Stomach (tissue), 9 donors: ENCODE measurements around the gene PRKCE. TPM values are rescaled to one million over a fixed set of nuclear protein-coding genes. Genes with fewer than 3 reads are reported as not detected.

Experiments used
- DNase-seq, 2 donors: peaks; one replicate each; pipeline versions ENCODE4 v3.0.0 to v3.0.0-alpha.2; 2013 to 2019
- H3K27ac ChIP-seq, 5 donors: fragments of 200-600 bp in 4 of 5; sonication (generic) in 4 of 5; one replicate each; pipeline ENCODE4 v1.5.1; 2013 to 2019; ENCODE audit warnings: mild to moderate bottlenecking in 1 of 5, moderate library complexity in 1 of 5
- H3K27me3 ChIP-seq, 3 donors: fragments of 200-600 bp; sonication (generic); one replicate each; pipeline ENCODE4 v1.5.1; 2017 to 2019; ENCODE audit warnings: mixed run types in 1 of 3
- H3K36me3 ChIP-seq, 4 donors: fragments of 200-600 bp; sonication (generic); 1 replicate in 3 of 4; 2 replicates in 1 of 4; pipeline ENCODE4 v1.5.1; 2016 to 2019
- H3K4me1 ChIP-seq, 4 donors: fragments of 200-600 bp; sonication (generic); one replicate each; pipeline ENCODE4 v1.5.1; 2016 to 2019
- H3K4me3 ChIP-seq, 4 donors: fragments of 200-600 bp; sonication (generic) in 3 of 4; one replicate each; pipeline ENCODE4 v1.5.1; 2016 to 2019; ENCODE audit warnings: mild to moderate bottlenecking in 1 of 4
- H3K9me3 ChIP-seq, 4 donors: fragments of 200-600 bp; sonication (generic); one replicate each; pipeline ENCODE4 v1.5.1; 2016 to 2019
- EP300 ChIP-seq: sonication (generic); formaldehyde crosslinking; IDR thresholded peaks from one replicate; pipeline ENCODE4 v1.6.1; 2017; ENCODE audit warnings: antibody characterized with exemption
- POLR2A ChIP-seq, 4 donors: fragments of 450-650 bp; IDR thresholded peaks; one replicate each; pipeline ENCODE4 v1.6.1; 2016; ENCODE audit warnings: antibody characterized with exemption in 4 of 4, control low read depth in 2 of 4, mild to moderate bottlenecking in 1 of 4, moderate library complexity in 1 of 4
- POLR2AphosphoS5 ChIP-seq, 3 donors: sonication (generic); formaldehyde crosslinking; IDR thresholded peaks; one replicate each; pipeline ENCODE4 v1.6.1; 2016; ENCODE audit warnings: antibody characterized with exemption in 3 of 3
- WGBS, 5 donors: extraction: QIAGEN DNeasy Blood & Tissue Kit in 3 of 5; methylation state at CpG; one replicate each; pipeline versions ENCODE4 v1.1.5 to v1.1.7; 2013 to 2018; 5-methylcytosine and 5-hydroxymethylcytosine counted together
- intact Hi-C: fragments of 100-400 bp; cut with DNase I; formaldehyde crosslinking; loops from one replicate; pipeline ENCODE4 v1.15.1; 2023; ENCODE audit warnings: low total_unique reads
- polyA plus RNA-seq, 3 donors: library from polyadenylated mRNA; stranded (reverse); fragments of 200-250 nt; gene quantifications; one replicate each; pipeline ENCODE4 v1.2.3, GENCODE V29; 2013
- total RNA-seq, 5 donors: library from RNA; depleted of rRNA; stranded (reverse); fragments of >200 nt; gene quantifications; one replicate each; pipeline versions ENCODE4 v1.1.0 to v1.2.3, GENCODE V29; 2014 to 2016
- TF ChIP-seq, protein P1 (sequence below), 7 experiments: fragments of 450-650 bp in 4 of 7; fragments of 200-600 bp in 3 of 7; sonication (generic) in 3 of 7; IDR thresholded peaks; one replicate each; pipeline ENCODE4 v1.5.1; 2016 to 2019; ENCODE audit warnings: antibody characterized with exemption in 7 of 7, control low read depth in 2 of 7, mild to moderate bottlenecking in 1 of 7
- donor health status: healthy with polysubstance abuse.
- donor health status: Bipolar disorder and iron deficiency.
- donor health status: healthy.

The PRKCE gene
- total and polyA plus RNA-seq, 8 donors = 2.0 to 92.0 (median 10.0) TPM

DNA sequence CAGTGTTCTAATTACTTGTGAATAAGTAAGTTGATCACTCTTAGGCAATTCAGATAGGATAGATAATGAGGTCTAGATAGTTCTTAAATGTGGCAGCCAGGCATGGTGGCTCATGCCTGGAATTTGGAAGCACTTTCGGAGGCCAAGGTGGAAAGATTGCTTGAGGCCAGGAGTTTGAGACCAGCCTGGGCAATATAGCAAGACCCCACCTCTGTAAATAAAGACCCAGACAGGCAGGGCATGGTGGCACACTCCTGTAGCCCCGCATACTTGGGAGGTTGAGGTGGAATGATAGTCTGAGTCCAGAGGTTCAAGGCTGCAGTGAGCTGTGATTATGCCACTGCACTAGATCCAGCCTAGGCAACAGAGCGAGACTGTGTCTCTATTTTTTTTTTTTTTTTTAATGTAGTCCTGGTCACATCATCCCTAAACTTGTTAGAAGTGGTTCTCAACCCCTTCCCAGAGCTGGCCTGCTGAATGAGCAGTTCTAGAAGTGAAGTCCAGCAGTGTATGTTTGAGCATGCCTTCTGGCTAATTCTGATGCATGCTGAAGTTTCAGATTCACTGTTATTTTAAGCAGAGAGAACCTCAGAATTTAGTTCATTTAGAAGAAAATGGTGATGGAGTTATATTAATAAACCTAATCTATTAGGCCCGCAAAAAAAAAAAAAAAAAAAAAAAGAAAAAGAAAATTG is 306.2 kb downstream of the PRKCE start:
- intact Hi-C loops = no loop called here
- Histone ChIP-seq H3K36me3 (no peaks in the 10 kb centered on the region), H3K4me3 (no peak overlapping the region), H3K27me3 (no peaks in the 10 kb centered on the region), H3K27ac (no peak overlapping the region), H3K4me1 (peaks cover 21 to 39% (median 28%) of the 10 kb centered on the region in 4 donors), H3K9me3 (no peaks in the 10 kb centered on the region)
- WGBS, 5 donors = 93 to 98% (median 97%) methylated on average over 4 of the region's 4 CpGs
- TF ChIP-seq EP300 (no peak), POLR2A (IDR thresholded peaks at IDR 0.05) (no peak), POLR2AphosphoS5 (IDR thresholded peaks at IDR 0.05) (no peak)
- TF ChIP-seq, protein P1, sequence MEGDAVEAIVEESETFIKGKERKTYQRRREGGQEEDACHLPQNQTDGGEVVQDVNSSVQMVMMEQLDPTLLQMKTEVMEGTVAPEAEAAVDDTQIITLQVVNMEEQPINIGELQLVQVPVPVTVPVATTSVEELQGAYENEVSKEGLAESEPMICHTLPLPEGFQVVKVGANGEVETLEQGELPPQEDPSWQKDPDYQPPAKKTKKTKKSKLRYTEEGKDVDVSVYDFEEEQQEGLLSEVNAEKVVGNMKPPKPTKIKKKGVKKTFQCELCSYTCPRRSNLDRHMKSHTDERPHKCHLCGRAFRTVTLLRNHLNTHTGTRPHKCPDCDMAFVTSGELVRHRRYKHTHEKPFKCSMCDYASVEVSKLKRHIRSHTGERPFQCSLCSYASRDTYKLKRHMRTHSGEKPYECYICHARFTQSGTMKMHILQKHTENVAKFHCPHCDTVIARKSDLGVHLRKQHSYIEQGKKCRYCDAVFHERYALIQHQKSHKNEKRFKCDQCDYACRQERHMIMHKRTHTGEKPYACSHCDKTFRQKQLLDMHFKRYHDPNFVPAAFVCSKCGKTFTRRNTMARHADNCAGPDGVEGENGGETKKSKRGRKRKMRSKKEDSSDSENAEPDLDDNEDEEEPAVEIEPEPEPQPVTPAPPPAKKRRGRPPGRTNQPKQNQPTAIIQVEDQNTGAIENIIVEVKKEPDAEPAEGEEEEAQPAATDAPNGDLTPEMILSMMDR (IDR thresholded peaks at IDR 0.05) = no peak
- no peak for DNase-seq

DNA sequence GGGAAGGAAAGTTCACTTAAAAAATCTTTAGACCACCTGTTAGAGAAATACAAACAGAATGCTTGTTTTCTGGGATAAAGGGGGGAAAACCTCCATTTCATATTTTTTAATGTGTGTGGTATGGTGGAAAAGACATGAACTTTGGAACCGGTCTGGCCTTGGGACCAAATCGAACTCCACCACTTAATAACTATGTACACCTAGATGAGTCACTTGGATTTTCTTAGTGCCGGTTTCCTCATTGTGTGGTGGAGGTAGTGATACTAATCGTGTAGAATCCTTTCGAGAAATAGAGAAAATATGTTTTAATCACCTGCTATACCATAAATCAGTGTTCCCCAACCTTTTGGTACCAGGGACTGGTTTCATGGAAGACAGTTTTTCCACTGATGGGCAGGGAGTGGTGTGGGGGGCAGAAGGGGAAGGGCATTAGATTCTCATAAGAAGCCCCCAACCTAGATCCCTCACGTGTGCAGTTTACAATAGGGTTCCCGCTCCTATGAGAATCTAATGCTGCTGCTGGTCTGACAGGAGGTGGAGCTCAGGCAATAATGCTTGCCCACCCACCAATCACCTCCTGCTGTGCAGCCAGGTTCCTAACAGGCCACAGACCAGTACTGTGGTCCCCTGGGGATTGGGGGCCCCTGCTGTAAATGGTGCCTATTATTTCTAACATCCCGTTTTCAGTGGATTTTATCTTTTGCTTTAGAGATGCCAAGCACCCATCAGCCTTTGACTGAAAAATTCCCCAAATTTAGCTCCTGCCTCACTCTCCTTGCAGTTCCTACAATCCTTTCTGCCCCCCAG is 308.8 kb downstream of the PRKCE start:
- TF ChIP-seq, protein P1 (IDR thresholded peaks at IDR 0.05) = no peak
- TF ChIP-seq POLR2AphosphoS5 (IDR thresholded peaks at IDR 0.05) = no peak
- 69 to 83% (median 81%) methylated on average over 8 of the region's 8 CpGs for WGBS, 5 donors
- peaks cover 41 to 65% (median 46%) of the 10 kb centered on the region in 4 donors for H3K4me1 ChIP-seq
- no peak for DNase-seq
- no peaks in the 10 kb centered on the region for H3K36me3 ChIP-seq
- intact Hi-C loops = no loop called here
- no peak overlapping the region for H3K4me3 ChIP-seq
- H3K27ac ChIP-seq = peak overlapping the region; percentile 28 to 78 (median 70)
- no peaks in the 10 kb centered on the region for H3K9me3 ChIP-seq
- no peaks in the 10 kb centered on the region for H3K27me3 ChIP-seq

DNA sequence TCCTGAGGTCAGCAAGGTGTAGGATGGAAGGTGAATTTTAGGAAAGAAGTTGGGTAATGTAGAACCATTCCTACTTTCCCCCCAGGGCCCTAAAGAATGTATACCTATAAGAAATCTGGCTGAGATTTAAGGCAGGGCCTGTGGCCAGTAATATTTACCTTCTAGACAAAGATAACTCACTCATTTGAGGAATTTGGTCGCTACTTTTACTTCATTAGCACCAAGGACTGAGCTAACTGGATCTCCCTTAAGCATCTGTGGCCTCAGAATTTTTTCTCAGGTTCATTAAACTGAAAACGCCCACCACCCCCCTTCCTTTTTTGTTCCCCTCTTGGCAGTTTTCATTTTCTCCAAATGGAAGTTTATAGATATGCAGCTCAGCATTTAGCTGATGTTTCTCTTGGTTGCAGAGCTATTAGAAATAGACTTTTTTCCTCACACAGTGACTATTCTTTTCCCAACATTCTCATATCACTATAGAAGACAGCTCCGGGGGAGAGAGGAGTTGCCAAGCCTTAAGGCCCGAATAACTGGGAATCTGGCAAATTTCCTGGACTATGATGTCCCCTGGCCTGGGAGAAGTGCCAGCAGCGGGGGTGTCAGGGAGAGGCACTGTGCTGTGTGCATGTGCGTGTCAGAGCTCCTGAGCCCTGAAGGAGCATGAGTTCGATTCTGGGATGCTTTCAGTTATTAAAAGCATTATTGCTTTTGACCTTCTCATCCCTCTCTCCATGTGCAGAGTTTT is 310.9 kb downstream of the PRKCE start:
- Histone ChIP-seq H3K27me3 (no peaks in the 10 kb centered on the region), H3K9me3 (no peaks in the 10 kb centered on the region), H3K36me3 (no peaks in the 10 kb centered on the region), H3K4me3 (no peak overlapping the region), H3K4me1 (peaks cover 45 to 71% (median 46%) of the 10 kb centered on the region in 4 donors), H3K27ac (peak overlapping the region; percentile 65 to 78 (median 70))
- WGBS, 5 donors = 17 to 31% (median 21%) methylated on average over 7 of the region's 7 CpGs
- peak in 1 of 3 donors; percentile 34 for TF ChIP-seq POLR2AphosphoS5 (IDR thresholded peaks at IDR 0.05)
- TF ChIP-seq, protein P1 (IDR thresholded peaks at IDR 0.05) = no peak
- no peak for TF ChIP-seq EP300
- peak; percentile 33 to 82 for DNase-seq
- intact Hi-C loops = no loop called here

DNA sequence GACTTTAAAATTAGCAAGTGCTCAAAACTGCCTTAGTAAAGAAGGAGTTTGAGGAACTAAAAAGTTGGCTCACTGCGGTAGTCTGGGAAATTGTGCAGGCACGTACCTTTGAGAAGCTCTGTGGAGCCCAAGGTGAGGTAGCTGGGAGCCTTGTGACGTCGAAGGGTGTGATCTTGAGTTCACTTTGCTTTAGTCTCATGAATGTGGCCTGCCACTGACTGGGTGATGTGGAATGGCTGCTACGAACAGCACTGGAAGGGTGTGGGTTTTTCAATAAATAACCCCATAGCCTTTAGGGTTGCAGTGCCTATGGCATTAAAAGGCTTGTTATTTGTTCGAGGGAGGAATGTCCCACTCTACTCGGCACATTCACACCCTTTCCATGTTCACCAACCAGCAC is 312.3 kb downstream of the PRKCE start:
- 69 to 80% (median 75%) methylated on average over 7 of the region's 7 CpGs for WGBS, 5 donors
- intact Hi-C loops = no loop called here
- DNase-seq = no peak

More for the DNA sequence above, 312.3 kb downstream of the PRKCE start:
- Histone ChIP-seq H3K4me3 (no peak overlapping the region), H3K9me3 (no peaks in the 10 kb centered on the region), H3K4me1 (peaks cover 46 to 71% (median 47%) of the 10 kb centered on the region in 4 donors), H3K36me3 (no peaks in the 10 kb centered on the region), H3K27ac (peak overlapping the region; percentile 30 to 78 (median 70)), H3K27me3 (no peaks in the 10 kb centered on the region)
- TF ChIP-seq EP300 (no peak), POLR2AphosphoS5 (IDR thresholded peaks at IDR 0.05) (no peak), POLR2A (IDR thresholded peaks at IDR 0.05) (no peak)
- TF ChIP-seq, protein P1 (IDR thresholded peaks at IDR 0.05) = no peak
